ENCODE data around the gene SESN1.
A peak's percentile ranks its signal among the peaks of the same experiment; 100 is the strongest.

SESN1 gene

DNA sequence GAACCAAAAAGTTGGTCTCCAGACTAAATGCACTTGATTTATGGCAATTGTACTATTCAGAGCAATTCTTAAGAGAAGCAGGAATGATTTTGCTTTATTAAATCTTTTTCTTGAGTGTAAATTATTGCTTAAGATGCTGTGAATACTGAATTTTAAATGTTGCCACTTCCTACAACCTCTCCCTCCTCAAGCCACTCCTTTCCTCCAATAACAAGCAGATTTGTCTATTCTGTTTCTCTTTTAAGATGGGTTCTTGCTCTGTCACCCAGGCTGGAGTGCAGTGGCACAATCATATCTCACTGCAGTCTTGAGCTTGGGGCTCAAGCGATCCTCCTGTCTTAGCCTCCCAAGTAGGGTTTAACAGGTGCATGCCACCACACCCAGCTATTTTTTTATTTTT is 65.3 kb downstream of the SESN1 start:
- DNase-seq (ENCODE audit: low spot score): no peak

- no peak for DNase-seq (ENCODE audit: low spot score)
These were observed 66.2 kb downstream of the SESN1 start for GRCh38 chr6:109028439-109028838.

- no peak for DNase-seq (ENCODE audit: low spot score)
These were observed 66.7 kb downstream of the SESN1 start for GRCh38 chr6:109027964-109028363.

DNA sequence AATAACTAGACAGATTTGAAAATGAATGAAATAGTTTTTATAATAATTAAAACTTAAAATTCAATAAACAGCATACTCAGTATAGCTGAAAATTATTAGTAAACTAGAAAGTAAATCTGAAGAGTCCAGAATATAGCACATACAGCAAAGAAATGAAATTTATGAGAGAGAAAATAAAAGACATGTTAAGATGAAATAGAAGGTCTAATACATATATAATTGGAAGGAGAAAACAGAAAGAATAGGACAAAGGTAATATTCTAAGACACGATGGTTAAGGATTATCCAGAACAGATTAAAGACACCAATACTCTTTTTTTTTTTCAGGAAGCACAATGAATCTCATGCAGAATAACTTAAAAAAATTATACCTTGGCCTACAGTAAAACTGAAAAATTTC is 69.0 kb downstream of the SESN1 start:
- no peak for DNase-seq (ENCODE audit: low spot score)

- no peak for DNase-seq (ENCODE audit: low spot score)
These were observed 69.9 kb downstream of the SESN1 start for GRCh38 chr6:109024784-109025183.

- no peak for DNase-seq (ENCODE audit: low spot score)
These were observed 70.3 kb downstream of the SESN1 start for GRCh38 chr6:109024368-109024767.

DNA sequence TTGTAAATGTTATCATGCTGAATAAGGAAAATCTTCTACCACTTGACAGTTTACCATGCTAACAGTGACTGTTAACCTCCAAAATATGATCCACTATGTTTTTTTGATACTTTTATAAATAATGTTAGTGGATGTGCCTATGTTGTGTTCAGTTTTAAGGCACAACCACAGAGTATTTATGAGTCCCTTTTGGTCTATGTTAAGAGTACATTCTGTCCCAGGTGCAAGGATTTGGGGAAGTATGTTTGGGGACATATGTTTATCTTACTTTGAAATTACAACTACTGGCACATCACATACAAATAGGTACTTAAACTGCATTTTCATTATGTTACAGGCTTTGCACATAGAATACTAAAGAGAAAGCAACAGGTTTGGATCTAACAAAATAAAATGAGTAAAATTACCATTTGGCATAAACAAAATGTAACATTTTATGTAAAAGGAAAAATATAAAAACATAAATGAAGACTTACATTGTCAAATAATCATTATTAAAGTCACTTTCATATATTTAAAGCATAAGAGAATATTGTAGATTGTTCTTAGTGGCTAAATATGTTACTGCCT is 71.2 kb downstream of the SESN1 start:
- DNase-seq (ENCODE audit: low spot score): no peak

DNA sequence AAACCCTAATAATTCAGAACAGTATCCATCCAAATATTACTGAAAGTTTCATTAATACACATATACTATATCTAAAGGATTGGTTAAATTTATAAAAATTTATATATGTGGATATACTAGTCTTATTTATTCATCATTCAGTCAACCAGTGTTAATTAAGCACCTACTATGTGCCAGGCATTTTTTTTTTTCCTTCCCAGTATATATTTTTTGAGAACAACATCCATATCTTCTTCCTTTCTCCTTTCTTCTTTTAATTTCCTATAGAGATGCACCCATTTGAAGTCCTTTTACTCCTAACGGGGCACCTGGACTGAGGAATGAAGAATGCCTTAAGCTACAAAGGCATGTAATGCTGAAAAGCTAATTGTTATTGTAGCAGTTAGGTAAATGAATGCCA is 72.8 kb downstream of the SESN1 start:
- DNase-seq (ENCODE audit: low spot score): no peak

GRCh38 chr6:109019911-109020310 is 74.7 kb downstream of the SESN1 start:
- no peak for DNase-seq (ENCODE audit: low spot score)

- DNase-seq (ENCODE audit: low spot score): no peak
These were observed 79.5 kb downstream of the SESN1 start for GRCh38 chr6:109015176-109015575.

DNA sequence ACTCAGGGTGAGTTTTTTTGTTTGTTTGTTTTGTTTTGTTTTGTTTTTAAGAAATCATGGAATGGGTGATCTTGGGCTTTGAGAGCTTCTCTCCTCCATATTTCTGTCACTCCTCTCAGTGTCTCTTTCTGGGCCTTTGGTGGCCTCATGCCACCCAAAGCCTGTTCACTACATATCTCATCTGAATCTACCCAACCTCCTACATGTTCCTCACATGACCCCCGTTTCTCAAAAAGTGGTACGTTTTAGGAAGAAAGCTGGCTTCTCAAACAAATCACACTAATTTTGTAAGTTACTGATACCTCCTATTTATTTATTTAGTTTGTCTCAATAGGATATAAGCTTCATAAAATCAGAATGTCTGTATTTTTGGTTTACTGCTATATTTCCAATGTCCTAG is 80.0 kb downstream of the SESN1 start:
- DNase-seq (ENCODE audit: low spot score): no peak

DNA sequence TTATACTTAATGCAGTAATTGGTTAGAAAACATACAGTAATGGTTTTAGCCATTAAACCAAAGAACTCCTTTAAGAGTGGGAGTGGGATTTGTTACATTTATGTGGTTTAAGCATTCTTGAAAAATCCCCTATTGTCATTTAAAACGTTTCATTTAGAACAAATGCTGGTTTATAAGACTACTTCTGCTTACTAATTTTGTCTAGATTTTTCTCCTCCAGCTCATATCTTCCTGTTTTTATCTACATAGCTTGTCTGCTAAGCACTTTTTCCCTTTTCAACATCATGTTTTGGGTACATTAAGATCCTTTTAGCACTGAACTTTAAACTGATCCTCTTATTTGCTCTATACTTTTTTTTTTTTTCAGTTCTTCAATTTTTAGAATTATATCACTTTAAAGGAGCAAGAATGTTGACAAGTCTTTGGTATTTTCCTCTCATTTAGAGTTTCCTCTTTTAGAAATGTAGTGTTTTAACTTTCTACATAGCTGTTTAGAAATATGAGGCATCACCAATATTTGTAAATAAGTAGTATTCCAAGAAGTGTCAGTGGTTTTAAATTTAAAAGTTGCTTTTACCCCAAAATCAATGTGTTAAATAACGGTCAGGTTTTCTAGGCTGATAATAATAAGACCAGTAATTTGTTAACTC is 80.9 kb downstream of the SESN1 start:
- no peak for DNase-seq (ENCODE audit: low spot score)

DNA sequence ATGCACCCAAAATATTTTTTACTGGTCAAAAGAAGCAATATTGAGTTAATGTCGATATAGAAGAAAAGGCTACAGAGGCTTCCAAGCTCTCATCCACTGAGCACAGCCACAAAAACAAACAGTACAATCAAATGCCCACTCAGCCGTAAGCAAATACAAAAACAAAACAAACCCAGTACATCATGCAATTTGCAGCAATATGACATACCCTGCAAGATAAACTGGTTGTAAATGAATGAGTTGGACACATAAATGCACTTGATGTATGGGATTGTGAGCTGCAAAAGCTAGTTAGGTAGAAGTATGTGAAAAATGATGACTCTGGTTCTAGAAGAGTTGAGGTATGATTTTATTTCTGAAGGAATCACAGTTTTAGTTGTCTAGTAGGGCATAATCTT is 83.9 kb downstream of the SESN1 start:
- no peak for DNase-seq (ENCODE audit: low spot score)

GRCh38 chr6:109009962-109010704 is 84.5 kb downstream of the SESN1 start:
- no peak for DNase-seq (ENCODE audit: low spot score)

GRCh38 chr6:109009236-109009961 is 85.2 kb downstream of the SESN1 start:
- DNase-seq (ENCODE audit: low spot score): peak; percentile 96

DNA sequence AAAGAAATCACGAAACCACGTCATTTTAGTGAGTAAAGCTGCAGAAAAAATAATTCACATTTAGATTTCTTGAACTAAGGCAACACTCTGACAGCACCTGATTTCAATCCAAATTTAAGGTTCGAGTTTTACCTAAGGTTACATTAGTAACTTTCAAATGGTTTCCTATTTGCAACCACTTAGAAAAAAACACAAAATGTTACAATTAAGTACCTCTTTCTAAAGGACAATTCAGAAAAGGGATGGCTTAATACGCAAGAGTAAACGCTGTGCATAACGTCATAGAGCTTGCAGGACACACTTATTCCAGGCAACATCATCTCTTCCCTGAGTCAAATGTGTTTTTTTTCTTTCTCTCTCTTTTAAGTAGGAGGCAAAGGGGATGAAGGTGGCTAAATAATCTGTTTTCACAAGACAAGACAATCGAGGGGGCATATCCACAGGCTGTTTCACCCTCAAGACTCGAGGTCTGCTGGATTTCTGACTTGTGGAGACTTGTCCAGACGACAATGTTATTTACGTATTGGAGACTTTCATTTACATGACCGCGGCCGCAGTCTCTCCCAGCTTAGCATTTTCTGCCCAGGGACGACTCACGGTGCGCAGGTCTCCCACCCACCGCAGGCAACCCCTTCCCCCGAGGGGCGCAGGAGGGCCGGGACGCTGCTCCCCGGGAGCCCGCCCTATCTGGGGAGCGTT is 86.0 kb downstream of the SESN1 start:
- DNase-seq (ENCODE audit: low spot score): peak; percentile 13

GRCh38 chr6:109008054-109008453 is 86.6 kb downstream of the SESN1 start:
- no peak for DNase-seq (ENCODE audit: low spot score)

DNA sequence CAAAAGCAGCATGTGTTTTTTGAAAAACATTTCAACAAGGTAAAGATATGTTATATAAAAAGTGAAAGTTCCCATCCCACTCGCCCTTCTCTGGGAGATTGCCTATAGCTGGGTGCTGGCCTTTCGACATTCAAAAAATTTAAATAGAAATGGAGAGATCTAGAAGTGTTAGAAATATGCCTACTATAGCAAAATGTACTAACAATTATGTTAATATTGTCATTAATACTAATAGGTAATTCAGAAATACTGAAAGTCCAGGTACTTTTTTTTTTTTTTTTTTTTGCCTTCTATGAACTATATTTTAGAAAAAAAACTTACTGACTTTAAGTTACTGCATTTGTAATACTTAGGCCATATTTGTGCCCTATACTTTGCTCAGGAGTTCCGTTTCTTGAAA is 87.1 kb downstream of the SESN1 start:
- no peak for DNase-seq (ENCODE audit: low spot score)

- no peak for DNase-seq (ENCODE audit: low spot score)
These were observed 87.8 kb downstream of the SESN1 start for GRCh38 chr6:109006818-109007217.

DNA sequence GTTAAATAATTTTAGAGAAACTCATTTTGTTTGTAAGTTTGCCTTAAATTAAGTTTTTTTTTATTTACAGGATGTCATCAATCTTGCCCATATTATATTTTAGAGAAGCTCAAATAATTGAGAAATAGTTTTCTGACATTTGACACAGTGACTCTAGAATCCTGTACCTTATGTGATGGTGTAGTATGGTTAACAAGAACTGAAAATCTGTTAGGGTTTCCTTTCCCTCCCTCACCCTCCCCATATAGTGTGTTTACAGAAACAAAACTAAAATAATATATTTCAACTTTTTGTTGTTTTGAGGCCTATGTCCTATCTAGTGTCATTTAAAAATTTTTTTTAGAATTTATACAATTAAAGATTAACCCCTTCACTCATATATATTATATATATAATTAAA is 91.8 kb downstream of the SESN1 start:
- DNase-seq (ENCODE audit: low spot score): no peak

DNA sequence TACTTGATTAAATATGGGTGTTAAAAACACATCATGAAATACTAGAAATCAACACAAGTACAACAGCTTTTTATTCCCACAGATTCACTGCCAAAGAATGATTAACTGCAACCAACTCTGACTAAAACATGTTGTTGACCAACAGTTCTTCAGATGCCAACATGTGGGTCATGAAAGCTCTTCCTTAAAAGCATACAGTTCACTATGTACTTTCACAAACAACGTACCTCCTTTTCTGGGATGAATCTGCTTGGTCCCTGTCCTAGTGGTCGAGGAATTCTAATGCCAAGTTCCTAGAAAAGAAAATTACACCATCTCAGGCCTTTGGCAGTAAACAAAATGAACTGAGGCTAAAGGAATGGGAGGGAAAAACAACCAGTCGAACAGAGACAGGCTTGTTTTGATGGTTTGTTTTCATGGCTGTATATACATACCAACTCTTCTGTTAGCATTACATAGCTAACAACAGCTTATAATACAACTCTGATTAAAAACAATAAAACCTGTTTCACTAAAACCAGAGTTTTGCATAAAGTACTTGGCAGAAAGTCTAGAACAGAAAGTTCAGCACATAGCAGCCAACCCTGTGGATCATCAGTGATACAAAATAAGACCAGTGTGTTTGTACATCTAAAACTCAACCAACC is 92.5 kb downstream of the SESN1 start:
- DNase-seq (ENCODE audit: low spot score): peak; percentile 45
